Measurements from ENCODE around the gene SULT1A2.

DNA sequence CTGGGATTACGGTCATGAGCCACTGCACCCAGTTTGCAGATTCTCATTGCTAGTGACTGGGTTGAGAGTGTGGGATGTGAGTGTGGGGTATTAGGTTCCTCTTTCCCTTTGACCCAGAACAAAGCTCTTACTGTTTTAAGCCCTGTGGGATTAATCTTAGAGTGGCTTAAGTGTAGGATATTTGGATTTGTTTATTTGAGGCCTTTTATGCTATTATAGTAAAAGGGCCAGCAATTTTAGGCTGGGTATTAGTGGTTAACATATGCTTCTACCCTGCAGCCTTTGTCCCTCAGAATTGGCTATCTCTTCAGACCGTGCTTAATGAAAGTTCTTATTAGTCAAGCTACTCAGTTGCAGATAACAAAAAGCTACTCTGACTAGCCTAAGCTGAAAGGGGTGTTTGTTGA is 39.9 kb downstream of the SULT1A2 start:
- TF ChIP-seq, protein P1, sequence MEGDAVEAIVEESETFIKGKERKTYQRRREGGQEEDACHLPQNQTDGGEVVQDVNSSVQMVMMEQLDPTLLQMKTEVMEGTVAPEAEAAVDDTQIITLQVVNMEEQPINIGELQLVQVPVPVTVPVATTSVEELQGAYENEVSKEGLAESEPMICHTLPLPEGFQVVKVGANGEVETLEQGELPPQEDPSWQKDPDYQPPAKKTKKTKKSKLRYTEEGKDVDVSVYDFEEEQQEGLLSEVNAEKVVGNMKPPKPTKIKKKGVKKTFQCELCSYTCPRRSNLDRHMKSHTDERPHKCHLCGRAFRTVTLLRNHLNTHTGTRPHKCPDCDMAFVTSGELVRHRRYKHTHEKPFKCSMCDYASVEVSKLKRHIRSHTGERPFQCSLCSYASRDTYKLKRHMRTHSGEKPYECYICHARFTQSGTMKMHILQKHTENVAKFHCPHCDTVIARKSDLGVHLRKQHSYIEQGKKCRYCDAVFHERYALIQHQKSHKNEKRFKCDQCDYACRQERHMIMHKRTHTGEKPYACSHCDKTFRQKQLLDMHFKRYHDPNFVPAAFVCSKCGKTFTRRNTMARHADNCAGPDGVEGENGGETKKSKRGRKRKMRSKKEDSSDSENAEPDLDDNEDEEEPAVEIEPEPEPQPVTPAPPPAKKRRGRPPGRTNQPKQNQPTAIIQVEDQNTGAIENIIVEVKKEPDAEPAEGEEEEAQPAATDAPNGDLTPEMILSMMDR (IDR thresholded peaks at IDR 0.05) = no peak
- no peak for TF ChIP-seq POLR2AphosphoS5 (IDR thresholded peaks at IDR 0.05; ENCODE audit: insufficient read depth in 1 of 2, low read depth in 1 of 2)

Measured in vagina (tissue), 2 donors.